HCT116 (cell line): ENCODE measurements around the gene DPP6. TPM values are rescaled to one million over a fixed set of nuclear protein-coding genes. Genes with fewer than 3 reads are reported as not detected.

ENCODE experiments used
- ATAC-seq: fragments of 200-7000 bp; cut with Tn5 transposase; 2 replicates; pipeline ENCODE4 v1.9.1; 2020; ENCODE audit warnings: mild to moderate bottlenecking, moderate library complexity
- BruUV-seq: library from RNA; stranded (reverse); fragments of 400-500 nt; replicated peaks from 2 replicates; lab custom pipeline; 2021; lab: Mats Ljungman, UMichigan
- CTCF ChIA-PET: fragments of 300-600 bp; sonication (Branson Sonifier 250); formaldehyde crosslinking; loops from one replicate; lab custom pipeline; 2021; ENCODE audit warnings: antibody characterized with exemption; lab: Charles Lee
- POLR2A ChIA-PET: fragments of 300-600, 350-600 bp; sonication (Branson Sonifier 250); formaldehyde crosslinking; loops from one replicate; lab custom pipeline; 2021; ENCODE audit warnings: antibody characterized with exemption; lab: Charles Lee
- RAD21 ChIA-PET, 2 experiments: fragments of 300-600 bp; sonication (Branson Sonifier 250); formaldehyde crosslinking; loops; one replicate each; lab custom pipeline; 2023; ENCODE audit warnings: low total read pairs in 2 of 2; ENCODE audit not compliant: uncharacterized antibody in 2 of 2, unreplicated experiment in 2 of 2, low non-redundant PET in 1 of 2; lab: Charles Lee
- DNase-seq: peaks from one replicate; pipeline ENCODE4 v3.0.0-alpha.2; 2010; ENCODE audit warnings: low read depth, low spot score
- H2AFZ ChIP-seq: fragments of 200-600 bp; shearing (Covaris generic), sonication (generic); 2 replicates; pipeline ENCODE4 v1.6.1; 2017; ENCODE audit warnings: low read depth, mixed run types, mixed read lengths, antibody characterized with exemption, low read length; ENCODE audit not compliant: poor library complexity, severe bottlenecking
- H3K27ac ChIP-seq: 2 replicates; pipeline ENCODE4 v1.5.1; 2012; ENCODE audit warnings: low read depth, low read length
- H3K27me3 ChIP-seq: fragments of 200-600 bp; sonication (generic); 2 replicates; pipeline ENCODE4 v1.6.1; 2016; ENCODE audit warnings: mixed run types, low read length, mixed read lengths; ENCODE audit not compliant: insufficient read depth
- H3K36me3 ChIP-seq, 2 experiments: fragments of 200-500 bp in 1 of 2; fragments of 200-600 bp in 1 of 2; sonication (Bioruptor generic) in 1 of 2; sonication (generic) in 1 of 2; 2 replicates each; pipeline versions ENCODE4 v1.5.1 to v1.6.1; 2014 to 2016; ENCODE audit warnings: low read length in 2 of 2, inconsistent platforms in 1 of 2, mixed read lengths in 1 of 2, mixed run types in 1 of 2; ENCODE audit not compliant: insufficient read depth in 2 of 2, control insufficient read depth in 1 of 2
- H3K4me1 ChIP-seq, 2 experiments: fragments of 200-600 bp in 1 of 2; sonication (generic) in 1 of 2; 2 replicates each; pipeline versions ENCODE4 v1.5.1 to v1.6.1; 2012 to 2017; ENCODE audit warnings: low read length in 2 of 2, inconsistent platforms in 1 of 2, mild to moderate bottlenecking in 1 of 2, mixed read lengths in 1 of 2, mixed run types in 1 of 2, moderate library complexity in 1 of 2; ENCODE audit not compliant: insufficient read depth in 2 of 2, control insufficient read depth in 1 of 2
- H3K4me2 ChIP-seq: fragments of 200-600 bp; sonication (generic); 2 replicates; pipeline ENCODE4 v1.6.1; 2017; ENCODE audit warnings: mixed run types, low read length, mixed read lengths
- H3K4me3 ChIP-seq, 2 experiments: fragments of 200-600 bp in 1 of 2; sonication (generic) in 1 of 2; replicated peaks in 1 of 2; 2 replicates each; pipeline ENCODE4 v1.5.1; 2011 to 2016; ENCODE audit warnings: low read length in 2 of 2, control low read depth in 1 of 2, low read depth in 1 of 2, mild to moderate bottlenecking in 1 of 2, mixed read lengths in 1 of 2, mixed run types in 1 of 2
- H3K79me2 ChIP-seq: fragments of 200-600 bp; sonication (generic); 2 replicates; pipeline ENCODE4 v1.6.1; 2017; ENCODE audit warnings: mild to moderate bottlenecking, mixed run types, low read length, moderate library complexity, mixed read lengths; ENCODE audit not compliant: insufficient read depth
- H3K9ac ChIP-seq: fragments of 200-600 bp; sonication (generic); 2 replicates; pipeline ENCODE4 v1.6.1; 2016; ENCODE audit warnings: low read length, mixed read lengths
- H3K9me2 ChIP-seq: fragments of 200-600 bp; sonication (generic), shearing (Covaris generic); 2 replicates; pipeline ENCODE4 v1.6.1; 2017; ENCODE audit warnings: mixed run types, mild to moderate bottlenecking, moderate library complexity; ENCODE audit not compliant: insufficient read depth
- H3K9me3 ChIP-seq, 2 experiments: fragments of 200-500 bp in 1 of 2; fragments of 200-600 bp in 1 of 2; sonication (Bioruptor generic) in 1 of 2; sonication (generic) in 1 of 2; 2 replicates each; pipeline ENCODE4 v1.6.1; 2014 to 2017; ENCODE audit warnings: low read length in 2 of 2, mixed read lengths in 2 of 2, inconsistent platforms in 1 of 2, low read depth in 1 of 2, mild to moderate bottlenecking in 1 of 2, mixed run types in 1 of 2, moderate library complexity in 1 of 2; ENCODE audit not compliant: control insufficient read depth in 1 of 2, insufficient read depth in 1 of 2
- H4K20me1 ChIP-seq: fragments of 200-600 bp; sonication (generic), shearing (Covaris generic); 2 replicates; pipeline ENCODE4 v1.6.1; 2017; ENCODE audit warnings: mixed run types, mild to moderate bottlenecking, moderate library complexity; ENCODE audit not compliant: insufficient read depth
- CBX3 ChIP-seq: IDR thresholded peaks from 2 replicates; pipeline ENCODE4 v1.6.1; 2012; ENCODE audit warnings: low read depth
- CEBPB ChIP-seq: IDR thresholded peaks from 2 replicates; pipeline ENCODE4 v1.6.1; 2012; ENCODE audit warnings: low read depth
- EGR1 ChIP-seq: IDR thresholded peaks from 2 replicates; pipeline ENCODE4 v1.6.1; 2012; ENCODE audit warnings: low read depth
- ELF1 ChIP-seq: IDR thresholded peaks from 2 replicates; pipeline ENCODE4 v1.6.1; 2012; ENCODE audit warnings: low read depth, borderline replicate concordance
- EZH2phosphoT487 ChIP-seq: fragments of 200-600 bp; IDR thresholded peaks from 2 replicates; pipeline ENCODE4 v1.6.1; 2018; ENCODE audit warnings: antibody characterized with exemption, borderline replicate concordance
- FOSL1 ChIP-seq: IDR thresholded peaks from 2 replicates; pipeline ENCODE4 v1.6.1; 2012; ENCODE audit warnings: low read depth
- JUND ChIP-seq: IDR thresholded peaks from 2 replicates; pipeline ENCODE4 v1.6.1; 2012
- POLR2A ChIP-seq: IDR thresholded peaks from 2 replicates; pipeline ENCODE4 v1.7.0; 2011; ENCODE audit warnings: borderline replicate concordance; ENCODE audit not compliant: insufficient read depth, insufficient read length; ENCODE audit errors: extremely low read depth
- POLR2AphosphoS5 ChIP-seq: IDR thresholded peaks from 2 replicates; pipeline ENCODE4 v1.6.1; 2011; ENCODE audit warnings: mild to moderate bottlenecking, low read depth, low read length, moderate library complexity
- RAD21 ChIP-seq: IDR thresholded peaks from 2 replicates; pipeline ENCODE4 v1.6.1; 2012; ENCODE audit warnings: low read depth, mild to moderate bottlenecking
- SIN3A ChIP-seq: IDR thresholded peaks from 2 replicates; pipeline ENCODE4 v1.6.1; 2012; ENCODE audit warnings: low read depth
- SP1 ChIP-seq: IDR thresholded peaks from 2 replicates; pipeline ENCODE4 v1.6.1; 2012; ENCODE audit warnings: low read depth
- SRF ChIP-seq: IDR thresholded peaks from 2 replicates; pipeline ENCODE4 v1.6.1; 2012; ENCODE audit warnings: low read depth
- TCF7L2 ChIP-seq: IDR thresholded peaks from 2 replicates; pipeline ENCODE4 v1.7.0; 2011; ENCODE audit warnings: borderline replicate concordance, inconsistent platforms; ENCODE audit not compliant: insufficient read depth, insufficient read length; ENCODE audit errors: extremely low read depth
- YY1 ChIP-seq: IDR thresholded peaks from 2 replicates; pipeline ENCODE4 v1.6.1; 2011; ENCODE audit warnings: low read length, low read depth, moderate library complexity, mild to moderate bottlenecking; ENCODE audit not compliant: insufficient replicate concordance; ENCODE audit errors: extremely low read depth
- ZNF274 ChIP-seq: fragments of 200-500 bp; sonication (Bioruptor generic); IDR thresholded peaks from 2 replicates; pipeline ENCODE4 v1.6.1; 2014; ENCODE audit warnings: mild to moderate bottlenecking, low read depth, low read length, inconsistent platforms
- intact Hi-C: fragments of 100-400 bp; cut with micrococcal nuclease; formaldehyde crosslinking; loops from 2 replicates; pipeline ENCODE4 v1.10.0; 2022
- total RNA-seq: library from RNA; stranded (reverse); gene quantifications from one replicate; pipeline ENCODE4 v1.2.1, GENCODE V29; 2021; ENCODE audit not compliant: unreplicated experiment
- TF ChIP-seq, protein P1 (sequence below): IDR thresholded peaks from 2 replicates; pipeline ENCODE4 v1.6.1; 2011; ENCODE audit warnings: mild to moderate bottlenecking, low read length, moderate library complexity; ENCODE audit not compliant: insufficient replicate concordance; ENCODE audit errors: extremely low read depth
- TF ChIP-seq, protein P2 (sequence below): IDR thresholded peaks from 2 replicates; pipeline ENCODE4 v1.6.1; 2012
- TF ChIP-seq, protein P3 (sequence below), 3 experiments: fragments of 200-600 bp in 1 of 3; sonication (generic) in 1 of 3; IDR thresholded peaks in 2 of 3; conservative IDR thresholded peaks in 1 of 3; 2 replicates each; pipeline ENCODE4 v1.5.1; 2012 to 2017; ENCODE audit warnings: low read depth in 2 of 3, low read length in 2 of 3, antibody characterized with exemption in 1 of 3, borderline replicate concordance in 1 of 3, control low read depth in 1 of 3, mild to moderate bottlenecking in 1 of 3, mixed read lengths in 1 of 3, mixed run types in 1 of 3, moderate library complexity in 1 of 3; ENCODE audit not compliant: insufficient read depth in 1 of 3

The DPP6 gene
- total RNA-seq, 1 experiment from 2014 or later, result not detected

DNA sequence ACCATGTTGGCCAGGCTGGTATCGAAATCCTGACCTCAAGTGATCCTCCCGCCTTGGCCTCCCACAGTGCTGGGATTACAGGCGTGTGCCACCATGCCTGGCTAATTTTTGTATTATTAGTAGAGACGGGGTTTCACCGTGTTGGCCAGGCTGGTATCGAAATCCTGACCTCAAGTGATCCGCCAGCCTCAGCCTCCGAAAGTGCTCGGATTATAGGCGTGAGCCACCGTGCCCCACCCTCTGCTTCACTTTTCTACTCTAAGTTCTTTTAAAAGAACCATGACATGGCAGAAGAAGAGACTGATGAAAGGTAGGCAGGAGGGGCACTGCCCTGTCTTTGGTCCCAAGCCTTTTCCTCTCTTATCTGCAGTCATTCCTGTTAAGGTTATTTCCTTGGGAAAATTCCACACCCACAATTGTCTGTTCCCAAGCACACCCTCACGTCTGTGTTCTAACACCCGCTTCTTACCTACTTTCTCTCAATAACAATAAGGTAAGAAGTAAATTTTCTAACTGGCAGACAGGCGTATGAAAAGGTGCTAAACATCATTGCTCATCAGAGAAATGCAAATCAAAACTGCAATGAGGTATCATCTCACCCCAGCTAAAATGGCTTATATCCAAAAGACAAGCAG is 291.7 kb downstream of the DPP6 start:
- H3K27ac ChIP-seq, result no peak overlapping the region
- ChIA-PET POLR2A (no interaction called here), CTCF (no interaction called here), RAD21 (no interaction called here)
- no peak overlapping the region for H3K4me3 ChIP-seq
- no peaks in the 10 kb centered on the region for H3K27me3 ChIP-seq
- BruUV-seq, result no TSS peak
- H4K20me1 ChIP-seq, result no peaks in the 10 kb centered on the region
- H3K9ac ChIP-seq, result no peak overlapping the region
- TF ChIP-seq EGR1 (no peak), CBX3 (no peak), ELF1 (no peak), EZH2phosphoT487 (no peak), YY1 (no peak), FOSL1 (no peak), JUND (no peak), POLR2A (no peak), SRF (no peak), POLR2AphosphoS5 (no peak), SP1 (no peak), RAD21 (no peak), SIN3A (no peak), ZNF274 (no peak), TCF7L2 (no peak), CEBPB (no peak)
- TF ChIP-seq, protein P1, sequence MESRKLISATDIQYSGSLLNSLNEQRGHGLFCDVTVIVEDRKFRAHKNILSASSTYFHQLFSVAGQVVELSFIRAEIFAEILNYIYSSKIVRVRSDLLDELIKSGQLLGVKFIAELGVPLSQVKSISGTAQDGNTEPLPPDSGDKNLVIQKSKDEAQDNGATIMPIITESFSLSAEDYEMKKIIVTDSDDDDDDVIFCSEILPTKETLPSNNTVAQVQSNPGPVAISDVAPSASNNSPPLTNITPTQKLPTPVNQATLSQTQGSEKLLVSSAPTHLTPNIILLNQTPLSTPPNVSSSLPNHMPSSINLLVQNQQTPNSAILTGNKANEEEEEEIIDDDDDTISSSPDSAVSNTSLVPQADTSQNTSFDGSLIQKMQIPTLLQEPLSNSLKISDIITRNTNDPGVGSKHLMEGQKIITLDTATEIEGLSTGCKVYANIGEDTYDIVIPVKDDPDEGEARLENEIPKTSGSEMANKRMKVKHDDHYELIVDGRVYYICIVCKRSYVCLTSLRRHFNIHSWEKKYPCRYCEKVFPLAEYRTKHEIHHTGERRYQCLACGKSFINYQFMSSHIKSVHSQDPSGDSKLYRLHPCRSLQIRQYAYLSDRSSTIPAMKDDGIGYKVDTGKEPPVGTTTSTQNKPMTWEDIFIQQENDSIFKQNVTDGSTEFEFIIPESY, result no peak
- TF ChIP-seq, protein P2, sequence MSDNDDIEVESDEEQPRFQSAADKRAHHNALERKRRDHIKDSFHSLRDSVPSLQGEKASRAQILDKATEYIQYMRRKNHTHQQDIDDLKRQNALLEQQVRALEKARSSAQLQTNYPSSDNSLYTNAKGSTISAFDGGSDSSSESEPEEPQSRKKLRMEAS, result no peak
- TF ChIP-seq, protein P3, sequence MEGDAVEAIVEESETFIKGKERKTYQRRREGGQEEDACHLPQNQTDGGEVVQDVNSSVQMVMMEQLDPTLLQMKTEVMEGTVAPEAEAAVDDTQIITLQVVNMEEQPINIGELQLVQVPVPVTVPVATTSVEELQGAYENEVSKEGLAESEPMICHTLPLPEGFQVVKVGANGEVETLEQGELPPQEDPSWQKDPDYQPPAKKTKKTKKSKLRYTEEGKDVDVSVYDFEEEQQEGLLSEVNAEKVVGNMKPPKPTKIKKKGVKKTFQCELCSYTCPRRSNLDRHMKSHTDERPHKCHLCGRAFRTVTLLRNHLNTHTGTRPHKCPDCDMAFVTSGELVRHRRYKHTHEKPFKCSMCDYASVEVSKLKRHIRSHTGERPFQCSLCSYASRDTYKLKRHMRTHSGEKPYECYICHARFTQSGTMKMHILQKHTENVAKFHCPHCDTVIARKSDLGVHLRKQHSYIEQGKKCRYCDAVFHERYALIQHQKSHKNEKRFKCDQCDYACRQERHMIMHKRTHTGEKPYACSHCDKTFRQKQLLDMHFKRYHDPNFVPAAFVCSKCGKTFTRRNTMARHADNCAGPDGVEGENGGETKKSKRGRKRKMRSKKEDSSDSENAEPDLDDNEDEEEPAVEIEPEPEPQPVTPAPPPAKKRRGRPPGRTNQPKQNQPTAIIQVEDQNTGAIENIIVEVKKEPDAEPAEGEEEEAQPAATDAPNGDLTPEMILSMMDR (IDR thresholded peaks at IDR 0.05 in 2 of 3, conservative IDR thresholded peaks at IDR 0.05 in 1 of 3; ENCODE audit: borderline replicate concordance in 1 of 3, insufficient read depth in 1 of 3, low read depth in 2 of 3, low read length in 2 of 3), result no peak
- no peaks in the 10 kb centered on the region for H3K36me3 ChIP-seq
- H2AFZ ChIP-seq, result no peak overlapping the region
- H3K4me1 ChIP-seq, result no peaks in the 10 kb centered on the region
- DNase-seq (no peak), ATAC-seq (no peak)
- H3K4me2 ChIP-seq, result no peak overlapping the region
- H3K9me3 ChIP-seq, result peaks cover 5 to 10% of the 10 kb centered on the region in 2 experiments; a peak in 2 of 4 replicates
- intact Hi-C loops, result no loop called here
- no peaks in the 10 kb centered on the region for H3K79me2 ChIP-seq
- H3K9me2 ChIP-seq, result no peaks in the 10 kb centered on the region
